Right ventricle myocardium superior (tissue), 1 donor: ENCODE results near the gene CTRL. TPM values are rescaled to one million over a fixed set of nuclear protein-coding genes. Genes with fewer than 3 reads are reported as not detected.
A peak's percentile ranks its signal among the peaks of the same experiment; 100 is the strongest.
"Not testable (repeated sequence)": the region's sequence is repeated elsewhere in the genome, so short reads cannot be mapped to it uniquely, and the experiment has no call there.

Source experiments
- ATAC-seq: fragments of 200-7000 bp; cut with Tn5 transposase; one replicate; pipeline ENCODE4 v1.9.1; 2020; ENCODE audit warnings: mild to moderate bottlenecking; ENCODE audit not compliant: poor library complexity
- DNase-seq: peaks from one replicate; pipeline ENCODE4 v3.0.0-alpha.2; 2020
- intact Hi-C: fragments of 100-400 bp; cut with DNase I; formaldehyde crosslinking; loops from one replicate; pipeline ENCODE4 v1.11.2; 2022
- total RNA-seq: library from RNA; stranded (reverse); fragmentation: NEBNext Ultra II Directional; extraction: Animal tissue kit (Norgen Biotek cat#: 25700); gene quantifications from one replicate; pipeline ENCODE4 v1.2.1, GENCODE V29; 2021
- donor health status: DM: no; HTN: yes; CAD: no; lungs with severe emphysema.

Gene CTRL
- total RNA-seq, 1 donor from 2014 or later = 0.78 TPM

DNA sequence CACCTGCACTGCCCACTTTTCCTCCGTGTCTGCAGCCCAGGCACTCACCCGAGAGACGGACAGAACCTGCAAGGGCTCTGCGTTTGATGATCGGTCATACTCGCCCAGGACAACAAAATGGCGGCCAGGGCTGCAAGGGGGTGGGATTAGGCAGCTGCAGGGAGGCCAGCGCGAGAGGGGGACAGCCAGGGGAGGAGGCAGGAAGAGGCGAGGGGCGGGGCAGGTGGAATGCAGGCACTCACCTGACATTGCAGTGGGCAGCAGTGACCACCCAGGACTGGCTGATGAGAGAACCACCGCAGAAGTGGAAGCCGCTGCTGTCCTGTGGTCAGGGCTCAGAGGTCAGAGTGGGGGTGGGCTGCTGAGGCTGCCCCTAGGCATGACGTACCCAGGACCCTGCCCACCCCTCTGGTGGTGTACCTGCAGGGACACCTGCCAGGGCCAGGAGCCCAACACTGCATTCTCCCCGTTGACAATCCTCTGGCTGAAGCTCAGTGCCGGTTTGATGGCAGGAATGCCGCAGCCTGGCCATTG is 917 bp downstream of the CTRL start:
- intact Hi-C loops = no loop called here
- ATAC-seq (no peak), DNase-seq (no peak)

GRCh38 chr16:67930191-67930590 is 1.5 kb downstream of the CTRL start:
- intact Hi-C loops = no loop called here
- DNase-seq (no peak), ATAC-seq (no peak)

- DNase-seq = peak; percentile 81
These were observed 2.9 kb downstream of the CTRL start for GRCh38 chr16:67928561-67929364.

DNA sequence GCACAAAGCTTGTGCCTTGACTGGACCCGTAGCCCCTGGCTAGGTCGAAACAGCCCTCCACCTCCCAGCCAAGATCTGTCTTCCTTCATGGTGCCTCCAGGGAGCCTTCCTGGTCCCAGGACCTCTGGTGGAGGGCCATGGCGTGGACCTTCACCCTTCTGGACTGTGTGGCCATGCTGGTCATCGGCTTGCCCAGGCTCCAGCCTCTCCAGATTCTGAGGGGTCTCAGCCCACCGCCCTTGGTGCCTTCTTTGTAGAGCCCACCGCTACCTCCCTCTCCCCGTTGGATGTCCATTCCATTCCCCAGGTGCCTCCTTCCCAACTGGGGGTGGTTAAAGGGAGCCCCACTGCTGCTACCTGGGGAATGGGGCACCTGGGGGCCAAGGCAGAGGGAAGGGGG is 3.5 kb downstream of the CTRL start:
- intact Hi-C loops = loop anchor here (5.0 kb wide), 2 partner anchors 41 to 111 kb away; no protein-coding TSS in a partner anchor
- ATAC-seq (no peak), DNase-seq (no peak)

More at GRCh38 chr16:67928561-67929364, 2.9 kb downstream of the CTRL start:
- intact Hi-C loops = loop anchor here (5.0 kb wide), 2 partner anchors 41 to 111 kb away; no protein-coding TSS in a partner anchor
- ATAC-seq = peak; percentile 76

DNA sequence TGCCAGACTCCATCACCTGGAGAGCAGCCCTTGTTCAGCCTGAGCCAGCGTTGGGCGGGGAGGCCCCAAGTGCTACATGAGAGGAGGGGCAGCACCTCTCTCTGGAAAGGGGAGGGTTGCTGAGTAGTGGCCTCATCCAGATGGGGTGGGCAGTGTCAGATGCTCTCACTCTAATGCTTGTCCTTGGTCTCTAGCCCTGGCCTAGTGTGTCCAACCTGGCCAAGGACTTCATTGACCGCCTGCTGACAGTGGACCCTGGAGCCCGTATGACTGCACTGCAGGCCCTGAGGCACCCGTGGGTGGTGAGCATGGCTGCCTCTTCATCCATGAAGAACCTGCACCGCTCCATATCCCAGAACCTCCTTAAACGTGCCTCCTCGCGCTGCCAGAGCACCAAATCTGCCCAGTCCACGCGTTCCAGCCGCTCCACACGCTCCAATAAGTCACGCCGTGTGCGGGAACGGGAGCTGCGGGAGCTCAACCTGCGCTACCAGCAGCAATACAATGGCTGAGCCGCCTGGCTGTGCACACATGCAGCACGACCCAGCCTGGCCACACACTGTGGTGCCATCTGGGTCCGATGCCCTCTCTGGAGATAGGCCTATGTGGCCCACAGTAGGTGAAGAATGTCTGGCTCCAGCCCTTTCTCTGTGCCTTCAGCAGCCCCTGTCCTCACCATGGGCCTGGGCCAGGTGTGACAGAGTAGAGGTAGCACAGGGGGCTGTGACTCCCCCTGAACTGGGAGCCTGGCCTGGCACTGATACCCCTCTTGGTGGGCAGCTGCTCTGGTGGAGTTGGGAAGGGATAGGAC is 4.3 kb downstream of the CTRL start:
- no peak for ATAC-seq
- DNase-seq = no peak
- intact Hi-C loops = loop anchor here (5.0 kb wide), 2 partner anchors 40 to 110 kb away; no protein-coding TSS in a partner anchor

GRCh38 chr16:67926181-67926750 is 5.4 kb downstream of the CTRL start:
- DNase-seq (no peak), ATAC-seq (no peak)
- intact Hi-C loops = loop anchor here (5.0 kb wide), 2 partner anchors 39 to 109 kb away; no protein-coding TSS in a partner anchor

- no peak for ATAC-seq
- no peak for DNase-seq
- intact Hi-C loops = no loop called here
These were observed 7.3 kb downstream of the CTRL start for GRCh38 chr16:67924140-67924906.

DNA sequence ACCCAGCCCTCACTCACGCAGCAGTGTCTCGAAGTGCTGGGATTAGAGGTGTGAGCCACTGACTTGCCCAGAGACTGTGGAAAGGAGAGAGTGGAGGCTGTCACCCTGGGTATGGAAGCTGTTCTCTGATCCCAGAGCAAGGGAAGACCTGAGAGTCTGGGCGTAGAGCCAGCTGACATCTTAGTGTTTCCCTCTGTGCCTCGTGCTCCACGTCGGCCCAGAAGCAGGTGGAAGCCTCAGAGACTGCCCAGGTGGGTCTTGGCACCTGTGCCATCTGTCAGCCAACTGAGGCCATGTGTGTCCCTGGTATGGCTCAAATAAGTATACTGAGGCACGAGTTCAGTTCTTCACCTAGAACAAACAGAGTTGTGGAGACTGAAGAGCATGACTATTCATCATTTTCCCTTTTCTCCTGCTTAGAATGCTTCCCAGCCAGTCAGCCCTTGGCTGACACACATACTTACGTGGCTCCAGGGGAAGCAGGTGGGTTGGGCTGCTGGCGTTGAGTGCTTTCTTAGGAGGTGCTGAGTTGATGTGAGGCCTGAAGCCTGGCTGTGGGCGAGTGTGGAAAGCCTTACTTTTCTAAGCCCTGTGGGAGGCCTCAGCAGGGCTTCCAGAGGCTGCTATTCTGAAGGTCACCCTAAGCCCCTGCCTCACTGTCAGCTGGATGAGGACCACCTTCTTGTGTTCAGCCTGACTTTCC is 8.1 kb downstream of the CTRL start:
- intact Hi-C loops = no loop called here
- DNase-seq (no peak), ATAC-seq (peak; percentile 37)

GRCh38 chr16:67922740-67923139 is 8.9 kb downstream of the CTRL start:
- ATAC-seq (no peak), DNase-seq (no peak)
- intact Hi-C loops = no loop called here

DNA sequence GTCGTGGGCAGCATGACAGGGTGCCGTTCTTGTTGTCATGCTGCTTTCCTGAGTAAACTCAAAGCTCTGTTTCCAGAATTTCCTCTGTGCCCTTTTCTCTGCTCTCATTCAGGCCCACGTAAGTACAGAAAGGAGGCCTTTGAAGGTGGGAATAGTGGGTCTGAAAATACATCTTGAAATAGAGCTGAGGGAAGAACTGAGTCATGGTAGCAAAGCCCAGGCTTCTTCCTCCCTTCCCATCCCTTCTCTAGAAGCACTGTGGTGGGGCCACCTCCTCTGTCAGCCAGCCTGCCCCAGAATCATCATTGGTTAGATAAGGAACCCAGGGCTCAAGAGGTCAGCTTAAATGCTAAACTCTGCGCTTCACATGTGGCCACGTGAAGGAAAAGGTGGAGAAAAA is 9.4 kb downstream of the CTRL start:
- DNase-seq = no peak
- intact Hi-C loops = no loop called here
- no peak for ATAC-seq

GRCh38 chr16:67919622-67920221 is 11.9 kb downstream of the CTRL start:
- DNase-seq (no peak), ATAC-seq (no peak)
- intact Hi-C loops = no loop called here

- intact Hi-C loops = no loop called here
- DNase-seq (no peak), ATAC-seq (peak; percentile 38)
These were observed 13.8 kb downstream of the CTRL start for GRCh38 chr16:67917852-67918236.

- DNase-seq (peak; percentile 72), ATAC-seq (peak; percentile 86)
- intact Hi-C loops = no loop called here
These were observed 14.4 kb downstream of the CTRL start for GRCh38 chr16:67917140-67917851.

DNA sequence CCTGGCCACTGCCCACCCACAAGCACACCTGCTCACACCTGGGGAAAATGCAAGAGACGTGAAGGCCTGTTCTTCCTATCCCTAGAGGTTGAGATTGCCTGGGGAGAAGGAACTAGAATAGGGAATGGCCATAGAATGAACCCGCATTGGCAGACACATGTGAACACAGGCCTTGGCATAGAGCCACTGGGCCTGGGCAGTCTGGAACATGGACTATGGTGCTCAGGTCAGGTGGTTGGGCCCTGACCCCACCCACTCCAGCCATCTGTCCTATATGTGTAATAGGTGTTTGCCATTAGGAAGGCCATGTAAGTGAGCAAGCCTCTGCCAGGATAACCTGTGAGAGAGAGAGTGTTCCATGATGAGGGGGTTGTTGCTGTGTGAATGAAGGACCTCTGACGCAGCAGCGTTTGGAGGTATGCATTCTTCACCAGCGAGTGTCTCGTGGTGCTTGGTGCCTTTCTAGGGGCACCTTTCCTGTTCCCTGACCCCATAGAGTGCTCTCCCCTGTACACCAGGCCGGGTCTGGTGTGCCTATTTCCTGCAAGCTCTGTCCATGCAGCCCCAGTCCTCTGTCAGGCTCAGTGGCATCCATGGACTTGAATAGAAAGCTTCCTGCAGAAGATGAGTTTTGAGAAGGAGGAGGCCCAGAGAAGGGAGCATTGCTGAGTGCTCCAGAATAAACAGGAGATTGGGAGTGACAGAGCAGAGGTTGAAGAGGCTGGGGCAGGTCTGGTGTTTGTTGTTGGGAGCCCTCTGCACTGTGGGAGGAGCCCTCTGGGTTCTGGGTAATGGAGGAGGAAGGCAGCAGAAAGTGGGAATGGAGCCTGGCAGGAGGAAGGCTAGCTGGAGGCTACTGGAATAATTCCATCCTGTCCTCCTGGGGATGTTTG is 15.6 kb downstream of the CTRL start:
- intact Hi-C loops = no loop called here
- ATAC-seq (peak; percentile 35), DNase-seq (no peak)

GRCh38 chr16:67915496-67915769 is 16.2 kb downstream of the CTRL start:
- intact Hi-C loops, DNase-seq, ATAC-seq: not testable (repeated sequence)
